GM21515 (cell line): ENCODE measurements around the gene NPRL2.
"Not testable (repeated sequence)": the region's sequence is repeated elsewhere in the genome, so short reads cannot be mapped to it uniquely, and the experiment has no call there.

Experiments
- ATAC-seq: cut with Tn5 transposase; IDR thresholded peaks from one replicate; pipeline ENCODE4 v1.9.1; 2021; ENCODE audit not compliant: unreplicated experiment

Gene NPRL2

GRCh38 chr3:50314816-50315215 is 35.8 kb downstream of the NPRL2 start:
- ATAC-seq: no peak

DNA sequence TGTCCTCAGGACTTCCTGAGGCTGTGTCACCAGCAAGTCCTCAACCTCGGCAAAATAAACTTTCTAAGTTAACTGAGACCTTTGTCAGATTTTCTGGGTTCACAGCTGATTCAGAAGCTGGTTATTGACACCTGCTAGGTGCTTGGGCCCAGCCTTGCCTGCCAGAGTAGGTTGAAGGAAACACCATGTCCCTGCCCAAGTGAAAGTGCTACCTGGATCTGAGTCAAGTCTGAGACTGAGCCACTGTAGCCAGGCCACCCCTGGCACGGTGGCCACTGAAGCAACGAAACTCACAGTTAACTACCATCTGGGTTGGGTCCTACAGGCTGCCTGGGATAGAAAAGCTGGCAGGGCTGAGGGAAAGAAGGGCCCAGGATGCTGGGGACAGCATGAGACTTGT is 36.2 kb downstream of the NPRL2 start:
- ATAC-seq: no peak

DNA sequence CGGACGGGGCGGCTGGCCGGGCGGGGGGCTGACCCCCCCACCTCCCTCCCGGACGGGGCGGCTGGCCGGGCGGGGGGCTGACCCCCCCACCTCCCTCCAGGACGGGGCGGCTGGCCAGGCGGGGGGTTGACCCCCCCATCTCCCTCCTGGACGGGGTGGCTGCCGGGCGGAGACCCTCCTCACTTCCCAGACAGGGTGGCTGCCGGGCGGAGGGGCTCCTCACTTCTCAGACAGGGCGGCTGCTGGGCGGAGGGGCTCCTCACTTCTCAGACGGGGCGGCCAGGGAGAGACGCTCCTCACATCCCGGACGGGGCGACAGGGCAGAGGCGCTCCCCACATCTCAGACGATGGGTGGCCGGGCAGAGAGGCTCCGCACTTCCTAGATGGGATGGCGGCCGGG is 38.5 kb downstream of the NPRL2 start:
- not testable (repeated sequence) for ATAC-seq

DNA sequence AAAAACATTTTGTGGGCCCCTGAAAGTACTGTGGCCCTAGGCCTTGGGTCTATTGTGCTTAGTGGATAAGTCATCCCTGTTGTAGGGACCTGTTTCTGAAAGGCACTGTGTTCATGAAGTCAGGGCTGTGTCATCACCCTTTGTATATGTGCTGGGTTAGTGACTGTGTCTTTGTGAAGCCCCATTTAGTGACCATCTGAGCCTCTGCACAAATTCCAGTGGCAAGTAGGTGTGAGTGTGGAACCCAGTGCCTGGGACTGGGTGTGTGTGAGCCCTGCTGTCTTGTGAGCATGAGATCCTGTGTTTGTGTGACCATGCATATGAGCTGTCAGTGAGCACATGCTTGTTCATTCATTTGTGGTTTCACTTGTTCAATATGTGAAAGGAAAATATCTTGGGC is 46.0 kb downstream of the NPRL2 start:
- ATAC-seq: no peak

GRCh38 chr3:50303013-50303815 is 47.4 kb downstream of the NPRL2 start, which contains the start of gene HYAL1:
HYAL1 (minus strand) TSS chr3:50303574; CDS start chr3:50302956, 618 bp downstream.
- no peak for ATAC-seq

DNA sequence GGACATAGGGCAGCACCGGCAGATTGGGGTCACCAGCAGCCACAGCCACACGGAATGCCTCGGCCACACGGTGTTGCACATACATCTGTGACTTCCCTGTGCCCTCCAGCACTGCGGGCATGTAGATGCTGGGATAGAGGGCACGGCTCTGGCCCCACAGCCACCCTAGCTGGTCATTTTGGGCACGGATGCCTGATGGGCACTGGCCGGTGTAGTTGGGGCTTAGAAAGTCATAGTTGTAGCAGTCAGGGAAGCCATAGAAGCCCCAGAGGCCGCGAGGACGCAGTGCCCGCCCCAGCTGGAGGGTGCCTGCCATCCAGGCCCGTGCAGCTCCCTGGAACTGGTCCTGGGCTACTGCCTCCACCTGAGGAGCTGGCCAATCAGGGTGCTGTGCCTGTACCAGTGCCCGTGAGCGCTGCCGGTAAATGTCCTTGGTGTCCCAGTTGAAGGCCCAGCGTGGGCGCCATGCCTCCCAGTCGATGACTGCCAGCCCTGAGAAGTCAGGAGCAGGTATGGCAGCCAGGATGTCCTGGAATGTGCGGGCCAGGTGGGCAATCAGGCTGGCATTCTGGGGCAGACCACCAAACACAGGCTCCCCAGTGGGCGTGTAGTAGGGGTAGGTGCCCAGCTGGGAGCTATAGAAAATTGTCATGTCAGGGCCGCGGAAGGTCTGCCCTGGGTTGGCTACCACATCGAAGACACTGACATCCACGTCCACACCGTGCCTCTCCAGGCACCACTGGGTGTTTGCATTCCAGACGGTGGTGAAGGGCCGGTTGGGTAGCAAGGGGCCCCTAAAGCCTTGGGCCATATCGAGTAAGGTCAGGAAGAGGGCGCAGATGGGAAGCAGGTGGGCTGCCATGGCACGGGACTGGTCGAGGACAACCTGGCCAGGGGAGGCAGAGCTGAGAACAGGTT is 48.2 kb downstream of the NPRL2 start:
- ATAC-seq: no peak

DNA sequence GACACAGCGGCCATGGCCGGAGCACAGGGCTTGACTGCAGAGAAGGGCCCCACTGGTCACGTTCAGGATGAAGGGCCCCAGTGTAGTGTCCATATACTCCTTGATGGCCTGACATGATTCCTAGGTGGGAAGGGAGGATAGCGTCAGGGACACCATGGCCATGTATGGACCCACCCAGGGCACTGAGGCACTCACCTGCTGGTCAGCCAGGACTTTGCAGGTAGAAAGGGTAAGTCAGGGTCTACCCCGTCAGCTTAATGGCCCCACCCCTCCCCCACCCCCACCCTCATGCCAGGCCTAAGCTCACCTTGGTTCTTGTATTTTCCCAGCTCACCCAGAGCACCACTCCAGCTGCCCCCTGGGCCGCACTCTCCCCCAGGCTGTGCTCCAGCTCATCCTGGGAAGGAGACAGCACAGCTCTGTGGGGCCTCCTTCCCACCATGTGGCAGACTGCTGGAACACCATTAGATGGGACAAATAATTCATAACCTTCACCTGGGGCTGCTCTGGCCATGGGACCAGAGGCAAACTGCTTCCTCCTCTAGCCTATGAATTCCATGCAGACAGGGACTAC is 49.8 kb downstream of the NPRL2 start:
- no peak for ATAC-seq

DNA sequence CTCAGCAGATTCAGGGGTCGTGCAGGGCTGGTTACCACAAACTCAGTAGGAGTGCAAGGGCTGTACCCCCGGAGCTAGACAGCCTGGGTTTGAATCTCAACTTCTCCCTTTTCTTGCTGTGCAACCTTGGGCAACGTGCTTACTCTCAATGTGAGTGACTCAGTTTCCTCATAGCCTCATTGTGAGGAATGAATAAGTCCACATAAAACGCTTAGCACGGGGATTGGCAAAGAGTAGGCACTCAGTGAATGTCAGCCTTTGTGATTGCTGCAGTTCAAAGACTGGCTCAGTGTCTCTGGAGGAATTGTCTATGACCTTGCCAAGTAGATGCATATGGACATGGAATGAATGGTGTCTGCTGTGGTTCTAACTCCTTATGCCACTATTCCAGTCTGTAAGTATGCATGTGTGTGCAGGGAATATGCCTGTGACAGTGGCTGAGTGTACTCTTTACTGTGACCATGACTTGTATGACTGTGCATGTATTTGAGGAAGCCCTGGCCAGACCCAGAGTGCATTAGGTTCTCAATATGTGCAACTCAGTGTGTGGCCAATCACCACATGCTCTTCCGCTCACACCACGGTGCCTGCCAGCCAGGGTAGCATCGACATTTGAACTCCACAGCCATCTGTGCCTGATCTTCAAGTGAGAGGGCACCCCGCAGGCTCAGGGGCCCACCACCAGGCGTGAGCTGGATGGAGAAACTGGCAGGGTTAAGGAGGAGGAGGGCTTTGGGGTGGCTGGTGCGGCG is 50.5 kb downstream of the NPRL2 start:
- no peak for ATAC-seq

DNA sequence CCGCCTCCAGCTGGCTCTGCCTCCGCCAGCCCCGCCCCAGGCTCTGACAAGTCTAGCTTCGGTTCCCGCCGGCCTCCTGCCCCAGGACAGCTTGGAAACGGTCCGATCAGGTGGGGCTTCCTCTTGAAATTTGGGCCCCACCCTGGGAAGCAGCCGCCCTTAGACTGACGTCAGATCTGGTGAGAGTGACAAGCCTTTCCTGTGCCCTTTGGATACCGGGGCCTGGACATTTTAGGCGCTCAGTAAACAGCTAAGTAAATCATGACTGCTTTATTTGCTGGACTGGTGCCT is 51.0 kb downstream of the NPRL2 start:
- no peak for ATAC-seq

- ATAC-seq: peak; percentile 76
These were observed 51.5 kb downstream of the NPRL2 start, which contains the start of the genes HYAL3 and NAA80 for GRCh38 chr3:50298836-50299637. HYAL3 (minus strand) TSS chr3:50299405; CDS start chr3:50295602, 3,803 bp downstream. NAA80 (minus strand) TSS chr3:50299405; CDS start chr3:50297463, 1,942 bp downstream.

DNA sequence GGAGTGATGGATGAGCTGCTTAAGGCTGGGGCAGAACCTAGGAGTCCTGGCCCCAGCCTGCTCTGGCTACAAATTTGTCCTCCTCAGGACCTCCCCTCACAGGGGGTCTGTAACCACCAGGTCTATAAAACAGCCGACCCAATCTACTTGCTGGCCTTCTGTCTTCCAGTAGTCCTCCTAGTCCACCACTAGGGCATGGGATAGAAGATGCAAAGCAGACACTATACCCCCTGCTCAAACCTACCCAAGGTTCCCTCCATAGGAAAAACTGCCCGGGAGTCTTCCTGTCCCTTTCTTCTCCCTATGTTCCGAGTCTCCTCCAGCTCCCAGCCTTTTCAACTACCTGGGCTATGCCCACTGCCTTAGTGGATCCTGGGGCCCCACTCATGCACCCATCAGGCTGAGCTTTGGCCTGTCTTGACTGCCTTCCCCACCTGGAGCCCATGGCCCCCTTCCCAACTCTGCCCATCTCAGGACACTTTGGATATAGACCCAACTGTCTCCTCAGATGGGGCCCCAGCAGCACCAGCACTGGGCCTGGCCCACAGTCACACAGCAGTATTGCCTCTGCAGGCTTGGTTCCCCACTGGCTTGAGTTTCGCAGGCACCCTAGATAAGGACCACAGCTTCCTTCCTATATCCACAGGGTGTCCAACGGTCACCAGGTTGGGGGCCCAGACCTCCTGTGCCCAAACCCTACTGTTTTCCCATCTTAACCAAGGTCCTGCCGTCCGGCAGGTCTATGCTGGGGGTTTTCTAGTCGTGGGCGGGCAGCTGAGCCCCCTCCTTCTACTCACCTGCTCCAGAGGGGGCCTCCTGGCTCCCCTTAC is 52.5 kb downstream of the NPRL2 start:
- ATAC-seq: no peak

GRCh38 chr3:50297384-50297775 is 53.2 kb downstream of the NPRL2 start:
- ATAC-seq: no peak
